Activated CD8-positive, alpha-beta memory T cell treated with anti-CD3 and anti-CD28 coated beads for 24 hours (primary cell): Measurements from ENCODE around the gene MBOAT2.

Source experiments
- DNase-seq: peaks from one replicate; pipeline ENCODE4 v3.0.0-alpha.2; 2020

Gene MBOAT2

DNA sequence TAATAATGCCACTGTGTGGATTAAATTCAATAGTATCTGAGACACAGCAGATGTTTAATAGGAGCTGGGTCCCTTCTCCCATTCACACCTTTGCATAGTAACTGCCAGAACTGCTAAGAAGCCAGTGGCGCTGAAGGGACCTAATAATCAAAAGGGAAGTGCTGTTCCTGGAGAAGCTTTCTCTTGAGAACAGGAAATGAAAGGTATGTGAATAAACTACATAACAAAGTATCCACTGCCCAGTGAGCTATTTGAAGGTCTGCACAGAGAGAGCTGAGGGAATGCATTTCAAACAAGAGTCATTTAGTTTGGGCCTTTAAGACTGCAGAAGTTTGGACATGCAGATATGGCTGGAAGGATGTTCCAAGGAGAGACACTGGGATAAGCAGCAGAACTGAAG, 110.0 kb downstream of the MBOAT2 start:
- DNase-seq, result no peak

GRCh38 chr2:8892111-8892510, 111.4 kb downstream of the MBOAT2 start:
- no peak for DNase-seq

DNA sequence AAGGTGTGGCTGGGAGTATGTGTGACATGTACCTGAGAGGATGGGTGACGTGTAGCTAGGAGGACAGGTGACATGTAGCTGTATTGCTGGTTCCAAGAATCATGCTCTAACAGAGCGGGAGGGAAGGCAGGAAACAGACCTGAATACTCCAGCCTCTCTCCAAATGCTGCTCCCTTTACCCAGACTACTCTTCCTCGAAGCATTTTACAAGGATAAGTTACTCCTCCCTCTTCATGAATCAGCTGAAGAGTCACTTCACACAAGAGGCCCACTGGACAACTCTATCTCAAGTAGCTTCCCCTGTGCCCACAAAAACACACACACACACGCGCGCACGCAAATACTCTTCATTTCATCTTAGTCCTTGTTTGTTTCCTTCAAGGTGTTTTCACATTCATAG, 113.5 kb downstream of the MBOAT2 start:
- DNase-seq, result no peak

DNA sequence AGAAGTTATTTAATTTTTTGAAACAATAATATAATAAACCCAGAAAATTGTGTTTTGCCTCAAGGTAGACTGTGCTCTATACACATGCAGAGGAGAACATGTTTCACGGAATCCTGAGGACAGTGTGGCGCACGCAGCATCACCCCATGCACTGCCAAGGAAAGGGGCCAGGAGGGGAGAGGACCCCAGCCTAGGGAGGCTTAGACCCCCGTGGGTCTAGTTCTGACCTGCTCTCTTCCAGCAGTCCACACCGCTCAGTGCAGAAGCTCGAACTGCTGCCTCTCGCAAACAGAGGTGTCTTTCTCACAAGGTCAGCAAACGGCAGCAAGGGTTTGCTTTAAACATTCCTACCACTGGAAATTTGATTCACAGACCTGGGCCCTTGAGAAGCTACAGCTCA, 114.5 kb downstream of the MBOAT2 start:
- no peak for DNase-seq

GRCh38 chr2:8886876-8887275, 116.6 kb downstream of the MBOAT2 start:
- no peak for DNase-seq

DNA sequence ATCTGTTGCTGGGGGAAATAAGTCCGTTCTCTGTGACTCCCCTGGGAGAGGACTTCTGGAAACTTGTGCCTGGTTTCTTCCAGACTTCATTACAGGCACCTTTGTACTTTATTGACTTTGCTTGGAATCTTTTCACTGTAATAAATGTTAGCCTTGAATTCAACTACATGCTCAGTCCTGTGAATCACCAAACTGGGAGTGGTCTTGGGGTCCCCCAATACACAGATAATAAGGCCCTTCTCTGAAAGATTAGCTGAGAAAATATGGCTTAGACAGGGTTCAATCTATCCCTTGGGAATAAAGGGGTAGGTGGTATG, 117.3 kb downstream of the MBOAT2 start:
- DNase-seq, result no peak

DNA sequence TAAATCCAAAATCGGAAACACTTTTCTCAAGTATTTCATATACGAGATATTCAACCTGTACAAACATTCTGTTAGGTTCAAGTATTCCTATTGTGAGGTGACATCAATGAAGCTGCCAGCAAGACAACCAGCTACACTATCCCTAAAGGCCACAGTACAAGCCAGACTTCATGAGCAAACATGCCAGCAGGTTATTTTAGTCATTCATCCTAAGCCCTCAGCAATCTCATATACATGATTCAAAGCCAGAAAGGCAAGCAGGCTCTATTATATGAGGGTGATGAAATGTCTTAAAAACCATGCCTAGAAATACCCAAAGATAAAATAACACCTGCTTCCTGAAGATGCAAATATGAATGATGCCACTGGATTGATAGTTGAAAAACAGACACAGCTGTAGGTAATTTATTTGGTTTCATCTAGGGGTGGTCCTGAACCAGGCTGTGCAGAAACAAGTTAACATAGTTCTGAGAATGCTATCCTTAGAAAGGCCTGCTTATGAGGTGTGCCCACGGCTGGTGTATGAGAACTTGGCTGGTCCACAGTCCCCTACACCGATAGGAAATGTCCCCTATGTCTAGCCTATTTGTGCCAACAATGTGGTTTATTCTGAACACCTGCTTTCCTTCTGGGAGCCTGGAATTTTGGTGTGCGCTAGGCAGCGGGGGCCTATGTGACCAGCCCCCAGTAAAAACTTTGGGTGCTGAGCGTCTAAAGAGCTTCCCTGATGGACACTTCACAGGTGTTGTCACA, 117.9 kb downstream of the MBOAT2 start:
- DNase-seq, result no peak

GRCh38 chr2:8884812-8885211, 118.7 kb downstream of the MBOAT2 start:
- DNase-seq, result no peak

GRCh38 chr2:8882094-8882493, 121.4 kb downstream of the MBOAT2 start:
- DNase-seq, result no peak

DNA sequence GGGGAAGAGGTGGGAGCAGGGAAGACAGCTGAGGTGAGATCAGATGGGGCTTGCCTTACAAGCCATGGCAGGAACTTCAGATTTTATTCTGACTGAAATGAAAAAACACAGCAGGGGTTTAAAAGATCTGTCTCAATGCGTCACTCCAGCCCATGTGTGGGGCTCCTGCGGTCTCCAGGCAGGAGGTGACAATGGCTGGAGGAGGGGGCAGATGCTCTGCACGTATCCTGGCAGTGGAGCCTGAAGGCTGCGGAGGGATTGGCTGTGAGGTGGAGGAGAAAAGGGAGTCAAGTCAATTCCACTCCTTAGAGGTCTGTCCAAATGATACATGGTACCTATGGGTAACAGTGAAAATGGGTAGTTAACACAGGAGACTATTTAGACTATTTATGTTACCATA, 125.6 kb downstream of the MBOAT2 start:
- no peak for DNase-seq

- no peak for DNase-seq
Measured at GRCh38 chr2:8877332-8877731, 126.2 kb downstream of the MBOAT2 start.

DNA sequence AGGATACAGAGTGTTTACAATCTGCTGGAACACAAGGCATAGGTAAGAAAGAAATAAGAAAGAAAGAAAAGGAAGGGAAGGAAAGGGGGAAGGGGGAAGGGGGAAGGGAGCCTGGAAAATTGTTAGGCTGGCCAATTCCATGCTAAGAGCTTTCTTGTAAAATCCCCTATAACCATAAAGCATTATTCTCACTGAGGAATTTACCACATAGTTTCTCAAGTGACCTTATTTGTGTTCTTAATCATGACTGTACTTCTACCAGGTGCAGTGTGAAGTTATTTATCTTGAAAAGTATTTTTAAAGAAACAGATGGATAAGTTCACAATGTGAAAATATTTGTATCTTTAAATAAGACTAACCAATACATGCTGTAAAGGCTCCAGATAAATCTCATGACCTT, 126.9 kb downstream of the MBOAT2 start:
- no peak for DNase-seq

DNA sequence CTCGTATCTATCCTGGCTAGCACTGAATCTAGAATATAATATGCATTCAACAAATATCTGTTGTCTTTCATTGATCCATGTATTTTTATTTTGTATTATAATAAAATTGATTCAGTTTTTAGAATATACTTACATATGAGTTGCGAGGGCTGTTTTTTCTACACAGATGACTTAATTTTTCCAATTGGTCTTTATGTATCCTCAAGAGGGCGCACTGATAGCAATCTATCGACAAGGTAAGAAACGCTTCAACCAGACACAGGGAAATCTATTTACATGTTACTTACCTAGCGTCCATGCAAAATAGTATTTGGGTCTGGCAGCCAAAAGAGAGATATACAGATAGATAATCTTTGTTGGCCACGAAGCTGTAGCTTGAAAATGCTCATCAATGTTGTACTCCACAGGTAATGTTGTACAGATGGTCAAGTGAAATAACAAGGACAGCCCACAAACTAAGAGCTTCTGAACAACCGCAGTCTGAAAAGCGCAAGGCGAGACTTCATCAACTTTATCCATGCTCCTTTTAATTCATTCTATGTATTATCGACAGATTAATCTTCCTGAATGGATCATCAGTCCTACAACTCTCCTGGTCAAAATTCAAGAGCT, 130.6 kb downstream of the MBOAT2 start:
- DNase-seq, result no peak

DNA sequence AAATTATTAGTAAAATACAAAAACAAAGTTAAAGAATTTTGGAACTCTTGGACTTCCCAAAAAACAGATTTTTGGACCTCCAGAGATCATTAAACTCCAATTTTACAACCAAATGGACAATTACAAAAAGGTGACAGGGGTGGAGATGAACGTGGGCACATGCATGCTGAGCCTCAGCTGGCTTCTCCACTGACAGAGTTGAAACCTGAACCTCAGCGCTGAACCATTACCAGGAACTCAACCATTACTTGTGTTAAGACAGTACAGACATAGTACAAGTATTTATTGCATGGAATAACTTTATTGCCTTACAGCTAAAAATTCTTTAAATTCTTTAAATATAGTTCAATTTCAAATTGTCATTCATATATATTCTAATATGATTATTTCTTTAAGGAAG, 133.0 kb downstream of the MBOAT2 start:
- no peak for DNase-seq

DNA sequence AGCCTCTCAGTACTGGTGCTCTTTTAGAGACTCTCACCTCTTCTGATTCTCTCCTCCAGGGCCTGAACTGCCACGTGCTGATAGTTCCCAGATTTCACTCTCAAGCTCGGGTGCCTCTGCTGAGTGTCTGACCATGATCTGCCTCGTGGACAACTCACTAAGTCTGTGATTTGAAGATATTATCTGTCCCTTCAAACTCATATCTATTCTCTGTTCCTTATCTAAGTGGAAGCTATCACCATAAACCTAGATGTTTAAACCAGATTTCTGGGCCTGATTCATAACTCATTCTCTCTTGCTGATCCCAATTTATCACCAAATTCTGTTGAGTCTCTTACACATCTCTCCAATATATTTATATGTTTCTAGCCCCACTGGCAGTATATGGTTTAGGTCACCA, 136.1 kb downstream of the MBOAT2 start:
- no peak for DNase-seq

DNA sequence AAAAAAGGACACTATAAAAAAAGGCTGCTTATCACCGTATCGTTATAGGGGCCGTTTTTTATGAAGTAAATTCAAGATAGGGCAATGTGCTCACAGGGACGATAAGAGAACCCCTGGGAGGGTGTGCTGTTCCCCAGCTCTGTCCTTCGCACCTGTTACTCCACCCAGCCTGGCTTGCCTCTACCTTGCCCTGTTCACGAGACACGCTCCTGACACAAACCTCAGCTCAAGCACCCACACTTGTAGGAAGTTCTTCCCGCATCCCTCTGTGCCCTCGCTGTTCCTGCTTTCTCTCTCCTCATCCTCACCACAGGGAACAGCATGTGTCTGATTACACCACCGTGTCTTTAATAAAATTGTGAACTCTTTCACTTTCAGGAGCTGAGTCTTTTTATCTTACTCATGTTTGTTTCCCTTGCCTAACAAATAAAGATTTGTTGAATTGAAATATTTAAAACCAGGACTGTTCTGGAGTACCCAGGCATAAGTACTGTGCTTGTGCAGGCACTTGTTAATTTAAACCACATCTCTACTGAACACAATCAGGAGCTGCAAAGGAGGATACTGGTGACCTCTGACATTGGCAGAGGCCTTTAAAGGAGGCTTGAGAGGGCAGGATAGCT, 140.0 kb downstream of the MBOAT2 start:
- no peak for DNase-seq

GRCh38 chr2:8862230-8862629, 141.3 kb downstream of the MBOAT2 start:
- DNase-seq, result no peak

GRCh38 chr2:8861797-8862196, 141.7 kb downstream of the MBOAT2 start:
- DNase-seq, result no peak

DNA sequence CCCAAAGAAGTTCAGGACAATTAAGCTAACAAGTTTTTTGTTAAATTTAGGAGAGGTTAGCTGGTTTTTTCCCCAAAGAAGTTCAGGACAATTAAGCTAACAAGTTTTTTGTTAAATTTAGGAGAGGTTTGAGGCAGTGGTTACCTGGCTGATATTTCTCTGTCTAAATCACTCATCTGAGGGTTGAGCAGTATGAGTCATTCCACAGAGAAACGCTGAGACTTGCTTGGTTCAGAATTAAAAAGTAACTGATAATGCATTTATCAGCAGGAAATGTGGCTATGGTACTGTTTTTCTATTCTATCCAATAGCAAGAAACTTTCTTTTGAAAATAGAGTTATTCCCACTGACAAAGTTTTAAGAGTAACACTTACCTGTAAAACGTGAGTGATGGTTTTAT, 143.2 kb downstream of the MBOAT2 start:
- no peak for DNase-seq

- DNase-seq, result no peak
Measured at GRCh38 chr2:8858910-8859309, 144.6 kb downstream of the MBOAT2 start.

- no peak for DNase-seq
Measured at GRCh38 chr2:8858264-8858663, 145.2 kb downstream of the MBOAT2 start.

GRCh38 chr2:8857709-8858108, 145.8 kb downstream of the MBOAT2 start:
- DNase-seq, result no peak

GRCh38 chr2:8856176-8856575, 147.3 kb downstream of the MBOAT2 start:
- no peak for DNase-seq

DNA sequence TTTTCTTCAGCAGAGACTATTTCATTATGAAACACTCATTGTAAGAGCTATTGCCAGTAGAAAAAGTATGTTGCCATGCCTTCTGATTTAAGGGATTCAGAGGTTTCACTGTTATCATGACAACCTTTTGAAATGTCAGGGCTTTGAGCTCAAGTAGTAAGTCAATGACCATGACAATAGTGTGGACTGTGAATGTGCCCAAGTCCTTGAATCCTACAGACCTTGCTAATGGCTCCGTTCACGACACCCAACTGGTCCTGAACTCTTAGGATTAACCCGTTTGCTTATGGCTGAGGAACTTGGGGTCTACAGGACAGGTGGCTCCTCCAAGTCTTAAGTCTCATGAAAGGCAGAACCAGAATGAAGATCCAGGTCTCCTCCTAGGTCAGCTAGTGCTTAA, 148.5 kb downstream of the MBOAT2 start:
- no peak for DNase-seq

GRCh38 chr2:8853426-8853825, 150.1 kb downstream of the MBOAT2 start:
- no peak for DNase-seq
